Duodenal mucosa (tissue), 2 donors: Measurements from ENCODE around the gene EMX1.

Source experiments
- H3K27ac ChIP-seq: one replicate; pipeline ENCODE4 v1.7.0; 2013; ENCODE audit warnings: low read depth, low read length
- H3K27me3 ChIP-seq, 2 donors: one replicate each; pipeline ENCODE4 v1.7.0; 2013; ENCODE audit warnings: low read length in 2 of 2, control low read depth in 1 of 2; ENCODE audit not compliant: insufficient read depth in 2 of 2, control insufficient read depth in 1 of 2
- H3K36me3 ChIP-seq, 2 donors: one replicate each; pipeline ENCODE4 v1.7.0; 2013; ENCODE audit warnings: low read length in 2 of 2, control low read depth in 1 of 2; ENCODE audit not compliant: insufficient read depth in 2 of 2, control insufficient read depth in 1 of 2
- H3K4me1 ChIP-seq, 2 donors: one replicate each; pipeline ENCODE4 v1.7.0; 2013; ENCODE audit warnings: low read length in 2 of 2, control low read depth in 1 of 2; ENCODE audit not compliant: insufficient read depth in 2 of 2, control insufficient read depth in 1 of 2
- H3K4me3 ChIP-seq, 2 donors: one replicate each; pipeline ENCODE4 v1.7.0; 2013; ENCODE audit warnings: low read length in 2 of 2, low read depth in 1 of 2
- H3K9ac ChIP-seq, 2 donors: one replicate each; pipeline ENCODE4 v1.7.0; 2013; ENCODE audit warnings: low read length in 2 of 2, low read depth in 1 of 2
- H3K9me3 ChIP-seq, 2 donors: one replicate each; pipeline ENCODE4 v1.7.0; 2013; ENCODE audit warnings: low read length in 2 of 2, control low read depth in 1 of 2; ENCODE audit not compliant: control insufficient read depth in 1 of 2

Gene EMX1

DNA sequence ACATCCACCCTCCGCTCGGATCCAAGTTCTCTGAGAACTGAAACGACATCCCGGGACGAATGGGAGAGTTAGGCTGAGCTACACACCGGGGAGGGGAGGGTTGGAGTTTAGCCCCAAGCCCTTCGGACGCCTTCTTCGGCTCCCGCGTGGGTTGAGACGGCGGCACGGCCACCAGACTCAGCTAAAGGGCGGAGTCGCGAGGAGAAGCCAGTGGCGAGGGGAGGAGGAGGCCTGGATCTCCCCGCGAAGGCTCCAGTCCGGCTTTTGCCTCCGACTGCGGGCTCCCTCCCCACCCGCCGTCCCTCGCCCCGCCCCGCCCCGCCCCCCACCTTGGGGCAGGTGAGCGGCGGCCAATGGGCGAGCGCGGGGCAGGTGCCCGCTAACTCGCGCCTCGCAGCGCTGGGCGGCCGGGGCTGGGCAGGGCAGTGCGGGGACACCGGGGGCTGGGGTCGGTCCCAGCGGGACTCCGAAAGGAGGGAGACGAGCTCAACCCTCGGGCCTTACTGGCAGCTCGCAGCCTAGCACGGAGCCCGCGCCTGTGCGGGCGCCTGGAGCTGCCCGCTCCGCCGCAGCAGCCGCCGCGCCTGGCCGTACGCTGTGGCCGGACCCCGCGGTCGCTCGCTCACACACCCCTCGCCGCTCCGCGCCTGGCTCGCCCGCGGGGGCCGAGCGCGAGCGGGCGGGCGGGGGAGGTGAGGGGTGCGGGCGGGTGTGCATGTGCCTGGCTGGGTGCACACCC is at the start of gene EMX1:
Gene EMX1 (plus strand): TSS at position 382 of the 739 bp plus-strand sequence. CDS start 334 bp downstream, at position 716.
- H3K4me3 ChIP-seq = peak within 1 kb of the TSS; percentile 70 to 74
- peaks cover 84 to 86% of the 10 kb centered on the region in 2 donors for H3K27me3 ChIP-seq
- H3K9me3 ChIP-seq = no peaks in the 10 kb centered on the region
- peak within 1 kb of the TSS; percentile 37 to 47 for H3K9ac ChIP-seq
- H3K4me1 ChIP-seq = peaks cover 9 to 31% of the 10 kb centered on the region in 2 donors
- H3K36me3 ChIP-seq = no peaks in the 10 kb centered on the region
- H3K27ac ChIP-seq = peak within 1 kb of the TSS; percentile 30

DNA sequence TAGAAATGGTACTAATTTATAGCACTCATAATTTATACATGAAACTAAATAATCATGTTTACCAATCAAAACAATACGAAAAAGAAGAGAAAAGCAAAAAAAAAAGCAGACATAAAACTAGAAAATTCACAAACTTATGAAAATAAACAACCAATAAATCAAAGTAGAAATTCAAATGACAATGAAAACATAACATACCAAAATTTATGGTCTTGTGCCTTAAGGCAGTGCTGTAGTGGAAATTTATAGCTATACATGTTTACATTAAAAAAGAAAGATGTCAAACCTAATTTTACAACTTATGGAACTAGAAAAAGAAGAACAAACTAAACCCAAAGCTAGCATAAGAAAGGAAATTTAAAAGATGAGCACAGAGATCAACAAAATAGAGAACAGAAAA is 46.3 kb upstream of the EMX1 start:
- H3K36me3 ChIP-seq = no peaks in the 10 kb centered on the region
- H3K27me3 ChIP-seq = peaks cover 0 to 4% of the 10 kb centered on the region in 2 donors
- no peak overlapping the region for H3K9ac ChIP-seq
- no peak overlapping the region for H3K27ac ChIP-seq
- no peaks in the 10 kb centered on the region for H3K9me3 ChIP-seq
- no peaks in the 10 kb centered on the region for H3K4me1 ChIP-seq
- H3K4me3 ChIP-seq = no peak overlapping the region

DNA sequence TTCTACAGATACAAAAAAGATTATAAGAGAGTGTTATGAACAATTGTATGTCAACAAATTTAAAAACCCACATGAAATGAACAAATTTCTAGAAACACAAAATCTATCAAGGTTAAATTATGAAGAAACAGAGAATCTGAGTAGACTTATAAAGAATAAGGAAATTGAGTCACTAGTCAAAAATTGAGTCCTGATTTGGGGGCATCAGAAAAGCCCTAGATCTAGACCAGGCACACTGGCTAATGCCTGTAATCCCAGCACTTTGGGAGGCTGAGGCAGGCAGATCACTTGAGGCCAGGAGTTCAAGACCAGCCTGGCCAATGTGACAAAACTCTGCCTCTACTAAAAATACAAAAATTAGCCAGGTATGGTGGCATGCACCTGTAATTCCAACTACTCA is 45.4 kb upstream of the EMX1 start:
- H3K4me1 ChIP-seq = no peaks in the 10 kb centered on the region
- H3K27me3 ChIP-seq = peaks cover 0 to 4% of the 10 kb centered on the region in 2 donors
- no peaks in the 10 kb centered on the region for H3K9me3 ChIP-seq
- H3K9ac ChIP-seq = no peak overlapping the region
- H3K4me3 ChIP-seq = no peak overlapping the region
- no peaks in the 10 kb centered on the region for H3K36me3 ChIP-seq
- no peak overlapping the region for H3K27ac ChIP-seq

DNA sequence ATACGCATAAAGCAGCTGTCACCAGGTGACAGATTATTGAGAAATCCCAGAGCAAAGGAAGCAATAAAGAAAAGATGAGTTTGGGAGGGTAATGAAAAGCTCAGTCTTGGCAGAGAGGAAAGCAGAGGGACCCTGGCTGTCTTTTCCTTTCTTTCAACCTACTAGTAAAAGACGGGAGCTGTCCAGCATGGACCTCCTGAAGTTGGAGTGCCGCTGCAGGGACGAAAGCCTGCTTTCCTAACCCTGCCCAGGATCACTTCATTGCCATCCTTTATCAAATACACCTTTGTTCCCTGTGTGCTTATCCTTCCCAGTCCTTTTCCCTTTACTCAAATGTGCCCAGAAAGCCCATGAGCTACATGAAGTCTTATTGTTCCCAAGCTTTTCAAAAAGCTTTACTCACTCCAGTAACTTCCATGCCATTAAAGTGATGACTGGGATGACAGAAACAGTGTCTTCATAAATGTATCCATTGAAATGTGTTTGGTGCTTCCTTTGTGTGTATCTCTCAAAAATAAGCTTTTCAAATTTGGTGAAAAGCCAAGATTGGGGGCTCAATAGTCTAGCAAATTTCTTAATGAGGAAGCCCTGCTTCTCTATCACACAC is 33.9 kb upstream of the EMX1 start:
- H3K27ac ChIP-seq = no peak overlapping the region
- no peaks in the 10 kb centered on the region for H3K9me3 ChIP-seq
- no peaks in the 10 kb centered on the region for H3K36me3 ChIP-seq
- no peak overlapping the region for H3K9ac ChIP-seq
- H3K27me3 ChIP-seq = peaks cover 4 to 7% of the 10 kb centered on the region in 2 donors
- peaks cover 8 to 12% of the 10 kb centered on the region in 2 donors for H3K4me1 ChIP-seq
- no peak overlapping the region for H3K4me3 ChIP-seq

DNA sequence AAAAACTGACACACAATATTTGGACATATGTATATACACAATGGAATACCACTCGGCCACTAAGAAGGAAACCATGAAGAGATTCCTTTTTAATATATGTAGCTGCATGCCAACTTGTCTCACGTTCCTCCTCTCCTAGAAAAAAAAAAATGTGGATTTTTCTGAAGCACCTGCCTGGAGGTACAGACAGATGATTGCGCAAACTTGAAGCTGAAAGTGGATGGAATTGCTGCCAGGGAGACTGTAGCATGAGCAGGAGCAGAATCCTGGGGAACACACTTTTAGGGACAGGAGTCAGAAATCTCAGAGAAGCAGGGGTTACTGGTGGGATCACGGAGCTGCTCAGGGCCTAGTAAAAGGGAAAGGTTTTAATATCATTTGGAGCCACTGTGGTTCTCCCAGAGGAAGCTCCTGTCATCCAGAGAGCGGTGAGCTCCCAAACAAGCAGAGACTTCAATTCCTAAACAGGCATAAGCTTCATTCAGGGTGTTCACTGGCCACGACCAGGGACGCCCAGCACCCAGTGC is 30.8 kb upstream of the EMX1 start:
- H3K4me3 ChIP-seq = peak overlapping the region; percentile 79 to 82
- H3K4me1 ChIP-seq = peaks cover 24% of the 10 kb centered on the region in 2 donors
- H3K36me3 ChIP-seq = peaks cover 6 to 10% of the 10 kb centered on the region in 2 donors
- H3K27me3 ChIP-seq = peaks cover 0 to 5% of the 10 kb centered on the region in 2 donors
- H3K9me3 ChIP-seq = no peaks in the 10 kb centered on the region
- peak overlapping the region in 1 of 2 donors; percentile 67 for H3K9ac ChIP-seq
- no peak overlapping the region for H3K27ac ChIP-seq

DNA sequence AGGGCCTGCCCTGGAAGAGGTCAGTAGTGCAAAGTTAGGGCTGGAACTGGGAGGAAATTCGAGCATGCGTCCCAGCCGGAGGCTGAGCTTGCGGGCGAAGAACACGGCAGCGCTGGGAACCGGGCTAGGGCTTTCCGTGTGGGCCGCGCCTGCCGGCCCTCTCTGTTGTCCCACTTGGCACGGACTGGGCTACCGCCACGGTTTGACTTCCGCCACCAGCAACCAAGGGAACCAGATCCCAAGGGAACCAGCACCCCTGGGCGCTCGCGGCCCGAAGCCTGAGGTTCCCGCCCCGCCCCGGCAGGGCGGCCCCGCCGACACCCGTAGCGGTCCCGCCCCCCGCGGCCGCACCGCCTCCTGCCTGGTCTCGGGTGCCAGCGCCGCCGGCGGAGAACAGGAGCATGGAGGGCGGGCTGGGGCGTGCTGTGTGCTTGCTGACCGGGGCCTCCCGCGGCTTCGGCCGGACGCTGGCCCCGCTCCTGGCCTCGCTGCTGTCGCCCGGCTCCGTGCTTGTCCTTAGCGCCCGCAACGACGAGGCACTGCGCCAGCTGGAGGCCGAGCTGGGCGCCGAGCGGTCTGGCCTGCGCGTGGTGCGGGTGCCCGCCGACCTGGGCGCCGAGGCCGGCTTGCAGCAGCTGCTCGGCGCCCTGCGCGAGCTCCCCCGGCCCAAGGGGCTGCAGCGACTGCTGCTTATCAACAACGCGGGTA is 30.1 kb upstream of the EMX1 start, which contains the start of gene SPR:
Gene SPR (plus strand): TSS at position 377 of the 708 bp plus-strand sequence. CDS start 25 bp downstream, at position 402.
- H3K27me3 ChIP-seq = peaks cover 0 to 5% of the 10 kb centered on the region in 2 donors
- H3K36me3 ChIP-seq = peaks cover 6 to 16% of the 10 kb centered on the region in 2 donors
- peak within 1 kb of the TSS; percentile 79 to 82 for H3K4me3 ChIP-seq
- peak within 1 kb of the TSS; percentile 65 for H3K27ac ChIP-seq
- H3K4me1 ChIP-seq = peaks cover 24% of the 10 kb centered on the region in 2 donors
- no peaks in the 10 kb centered on the region for H3K9me3 ChIP-seq
- peak within 1 kb of the TSS; percentile 70 to 79 for H3K9ac ChIP-seq

DNA sequence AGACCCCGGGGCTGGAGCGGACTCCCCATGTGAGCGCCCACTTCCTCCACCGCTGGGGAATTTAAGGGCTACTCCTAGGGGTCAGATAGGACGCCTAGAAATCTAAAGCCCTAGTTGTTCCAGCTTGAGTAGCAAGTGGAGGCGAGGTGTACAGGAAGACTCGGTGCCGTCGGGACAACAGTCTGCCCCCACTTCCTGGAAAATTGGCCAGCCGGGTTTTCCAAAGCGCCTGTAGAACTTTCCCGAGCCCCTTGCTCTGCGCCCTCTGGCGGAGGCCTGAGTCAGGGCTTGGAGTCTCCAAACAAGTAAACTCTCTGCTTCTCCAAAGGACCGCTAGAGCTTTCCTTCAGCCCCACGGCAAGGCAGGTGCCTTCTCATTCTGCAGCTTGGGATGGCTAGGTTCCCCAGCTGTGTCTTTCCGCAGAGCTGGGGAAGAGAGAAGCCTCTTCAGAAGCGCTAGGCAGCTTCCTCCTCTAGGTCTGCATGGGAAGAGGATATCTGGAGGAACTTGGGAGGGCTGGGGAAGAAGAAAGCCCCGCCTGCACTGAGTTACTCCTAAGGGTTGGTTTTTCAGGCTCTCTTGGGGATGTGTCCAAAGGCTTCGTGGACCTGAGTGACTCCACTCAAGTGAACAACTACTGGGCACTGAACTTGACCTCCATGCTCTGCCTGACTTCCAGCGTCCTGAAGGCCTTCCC is 29.4 kb upstream of the EMX1 start:
- Histone ChIP-seq H3K36me3 (peaks cover 6 to 19% of the 10 kb centered on the region in 2 donors), H3K4me3 (peak overlapping the region; percentile 79 to 82), H3K27me3 (peaks cover 0 to 5% of the 10 kb centered on the region in 2 donors), H3K4me1 (peaks cover 24% of the 10 kb centered on the region in 2 donors), H3K27ac (peak overlapping the region; percentile 65), H3K9me3 (no peaks in the 10 kb centered on the region), H3K9ac (peak overlapping the region; percentile 70 to 79)

DNA sequence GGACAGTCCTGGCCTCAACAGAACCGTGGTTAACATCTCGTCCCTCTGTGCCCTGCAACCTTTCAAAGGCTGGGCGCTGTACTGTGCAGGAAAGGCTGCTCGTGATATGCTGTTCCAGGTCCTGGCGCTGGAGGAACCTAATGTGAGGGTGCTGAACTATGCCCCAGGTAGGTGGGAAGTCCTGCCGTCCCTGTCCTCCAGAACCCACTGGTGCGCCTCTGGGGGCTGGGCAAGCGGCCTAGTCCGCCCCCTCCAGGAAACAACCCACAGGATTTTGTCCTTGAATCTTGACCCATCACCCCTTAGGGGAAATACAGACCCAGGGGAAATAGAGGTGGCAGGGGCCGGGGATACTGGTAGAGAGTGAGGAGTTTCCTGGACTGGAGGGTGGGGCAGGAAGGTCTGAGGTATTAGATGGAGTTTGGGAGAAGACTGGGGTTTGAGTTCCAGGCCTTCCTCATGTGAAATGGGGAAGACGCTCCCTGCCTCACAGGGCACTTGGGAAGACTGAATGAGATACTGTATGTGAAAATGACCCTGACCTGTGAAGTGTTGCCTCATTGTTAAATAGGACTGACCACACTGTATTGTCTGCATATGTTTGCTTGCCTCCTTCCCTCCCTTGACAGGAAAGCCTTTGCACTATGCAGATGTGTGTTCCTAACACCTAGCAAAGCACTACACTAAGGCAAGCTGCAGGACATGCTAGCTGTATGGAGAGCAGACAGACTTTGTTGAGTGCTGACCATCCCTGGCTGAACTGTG is 28.7 kb upstream of the EMX1 start:
- peak overlapping the region in 1 of 2 donors; percentile 79 for H3K9ac ChIP-seq

DNA sequence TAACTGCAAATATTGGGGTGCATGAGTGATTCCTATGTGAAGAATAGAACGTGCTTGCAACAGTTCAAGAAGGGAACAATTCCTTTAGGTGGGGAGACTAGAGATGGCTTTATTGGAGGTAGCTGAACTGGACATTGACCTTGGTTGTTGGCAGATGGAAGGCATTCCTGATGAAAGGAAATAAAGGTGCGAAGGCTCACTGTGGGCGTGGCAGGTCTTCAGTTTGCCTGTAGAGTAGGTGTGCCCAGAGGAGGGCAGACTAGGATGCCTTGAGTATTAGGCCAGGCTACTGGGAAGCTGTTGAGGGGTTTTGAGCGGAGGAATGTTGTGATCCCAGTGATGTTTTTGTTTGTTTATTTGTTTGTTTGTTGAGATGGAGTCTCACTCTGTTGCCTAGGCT is 27.3 kb upstream of the EMX1 start:
- Histone ChIP-seq H3K9ac (no peak overlapping the region), H3K9me3 (no peaks in the 10 kb centered on the region), H3K27ac (no peak overlapping the region), H3K4me3 (no peak overlapping the region), H3K36me3 (peaks cover 6 to 19% of the 10 kb centered on the region in 2 donors), H3K4me1 (peaks cover 28 to 30% of the 10 kb centered on the region in 2 donors), H3K27me3 (peaks cover 1 to 14% of the 10 kb centered on the region in 2 donors)

More for the DNA sequence above, 28.7 kb upstream of the EMX1 start:
- no peaks in the 10 kb centered on the region for H3K9me3 ChIP-seq
- H3K27ac ChIP-seq = no peak overlapping the region
- H3K27me3 ChIP-seq = peaks cover 0 to 5% of the 10 kb centered on the region in 2 donors
- peak overlapping the region; percentile 79 to 82 for H3K4me3 ChIP-seq
- peaks cover 6 to 19% of the 10 kb centered on the region in 2 donors for H3K36me3 ChIP-seq
- peaks cover 24% of the 10 kb centered on the region in 2 donors for H3K4me1 ChIP-seq
